Kidney epithelial cell (primary cell): ENCODE results near the gene SPDYC. TPM values are rescaled to one million over a fixed set of nuclear protein-coding genes. Genes with fewer than 3 reads are reported as not detected.

ENCODE experiments used
- DNase-seq: peaks from one replicate; pipeline ENCODE4 v3.0.0-alpha.2; 2010; ENCODE audit warnings: low read depth
- H3K27me3 ChIP-seq: 2 replicates; pipeline ENCODE4 v1.6.0; 2011; ENCODE audit warnings: low read length; ENCODE audit not compliant: control insufficient read depth, insufficient read depth
- H3K36me3 ChIP-seq: 2 replicates; pipeline ENCODE4 v1.5.1; 2011; ENCODE audit warnings: low read length; ENCODE audit not compliant: control insufficient read depth, insufficient read depth
- H3K4me3 ChIP-seq: 2 replicates; pipeline ENCODE4 v1.5.1; 2011; ENCODE audit warnings: low read depth, mild to moderate bottlenecking, control low read depth, low read length
- CTCF ChIP-seq: IDR thresholded peaks from 2 replicates; pipeline ENCODE4 v1.5.1; 2011; ENCODE audit warnings: mild to moderate bottlenecking, moderate library complexity, low read length, control low read depth, inconsistent platforms; ENCODE audit not compliant: insufficient read depth, poor library complexity, severe bottlenecking
- total RNA-seq: library from RNA; depleted of rRNA; stranded (reverse); fragments of >200 nt; gene quantifications from 2 replicates; pipeline ENCODE4 v1.2.3, GENCODE V29; 2015

Gene SPDYC
- total RNA-seq, 1 donor from 2014 or later = not detected

DNA sequence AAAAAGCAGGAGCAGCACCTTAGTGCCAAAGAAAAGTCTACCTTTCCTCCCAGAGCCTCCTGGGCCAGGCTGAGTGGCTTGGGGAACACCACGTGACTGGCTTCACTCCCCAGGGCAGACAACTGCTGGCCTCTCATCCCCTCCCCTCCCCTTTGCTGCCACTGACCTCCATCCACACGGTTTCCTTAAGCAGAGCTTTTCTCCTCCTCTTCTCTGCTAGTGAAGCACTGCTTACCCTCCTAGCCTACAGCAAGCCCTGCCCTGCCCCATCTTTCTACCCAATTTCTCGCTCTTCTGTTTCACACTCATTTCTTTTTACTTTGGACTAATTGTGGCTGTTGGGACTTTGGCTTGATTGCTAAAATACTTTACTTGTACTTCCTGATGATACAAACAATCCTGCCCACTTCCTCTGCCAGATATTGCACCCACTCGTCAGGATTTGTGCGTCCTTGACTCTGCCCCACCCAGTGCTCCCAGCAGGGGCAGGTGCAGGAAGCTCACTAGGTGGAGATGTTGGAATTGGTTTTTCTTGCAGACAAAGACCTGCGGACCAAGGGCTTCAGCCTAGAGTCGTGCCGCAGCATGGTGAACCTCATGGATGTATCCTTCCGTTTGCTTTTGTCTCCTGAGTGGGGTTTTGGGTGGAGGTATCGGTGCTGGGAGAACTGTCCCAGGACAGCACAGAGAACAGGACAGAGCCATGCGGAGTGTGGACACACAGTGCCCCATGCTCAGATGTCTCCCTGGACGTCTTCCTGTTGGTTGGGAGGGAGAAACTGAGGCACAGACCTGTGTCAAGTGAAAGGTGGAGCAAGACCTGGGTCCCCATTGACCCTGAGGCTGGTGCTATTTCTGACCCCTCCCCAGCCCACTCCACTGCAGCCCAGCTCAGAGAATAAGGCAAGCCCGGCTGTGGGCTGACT lies 39.0 kb downstream of the SPDYC start:
- no peak for TF ChIP-seq CTCF
- H3K4me3 ChIP-seq = no peak overlapping the region
- H3K27me3 ChIP-seq = no peaks in the 10 kb centered on the region
- peaks cover 11% of the 10 kb centered on the region for H3K36me3 ChIP-seq
- no peak for DNase-seq

GRCh38 chr11:65209711-65210360 lies 39.8 kb downstream of the SPDYC start:
- Histone ChIP-seq H3K36me3 (peaks cover 10% of the 10 kb centered on the region), H3K27me3 (no peaks in the 10 kb centered on the region)
- TF ChIP-seq CTCF = no peak

GRCh38 chr11:65210361-65210731 lies 40.3 kb downstream of the SPDYC start:
- DNase-seq = no peak
- Histone ChIP-seq H3K36me3 (peaks cover 9% of the 10 kb centered on the region), H3K27me3 (no peaks in the 10 kb centered on the region), H3K4me3 (no peak overlapping the region)
- TF ChIP-seq CTCF = no peak

More at GRCh38 chr11:65209711-65210360, 39.8 kb downstream of the SPDYC start:
- no peak for DNase-seq
- no peak overlapping the region for H3K4me3 ChIP-seq

- DNase-seq = no peak
- no peak for TF ChIP-seq CTCF
- Histone ChIP-seq H3K27me3 (no peaks in the 10 kb centered on the region), H3K4me3 (no peak overlapping the region), H3K36me3 (peaks cover 8% of the 10 kb centered on the region)
Measured at GRCh38 chr11:65210748-65211147, 40.7 kb downstream of the SPDYC start.

DNA sequence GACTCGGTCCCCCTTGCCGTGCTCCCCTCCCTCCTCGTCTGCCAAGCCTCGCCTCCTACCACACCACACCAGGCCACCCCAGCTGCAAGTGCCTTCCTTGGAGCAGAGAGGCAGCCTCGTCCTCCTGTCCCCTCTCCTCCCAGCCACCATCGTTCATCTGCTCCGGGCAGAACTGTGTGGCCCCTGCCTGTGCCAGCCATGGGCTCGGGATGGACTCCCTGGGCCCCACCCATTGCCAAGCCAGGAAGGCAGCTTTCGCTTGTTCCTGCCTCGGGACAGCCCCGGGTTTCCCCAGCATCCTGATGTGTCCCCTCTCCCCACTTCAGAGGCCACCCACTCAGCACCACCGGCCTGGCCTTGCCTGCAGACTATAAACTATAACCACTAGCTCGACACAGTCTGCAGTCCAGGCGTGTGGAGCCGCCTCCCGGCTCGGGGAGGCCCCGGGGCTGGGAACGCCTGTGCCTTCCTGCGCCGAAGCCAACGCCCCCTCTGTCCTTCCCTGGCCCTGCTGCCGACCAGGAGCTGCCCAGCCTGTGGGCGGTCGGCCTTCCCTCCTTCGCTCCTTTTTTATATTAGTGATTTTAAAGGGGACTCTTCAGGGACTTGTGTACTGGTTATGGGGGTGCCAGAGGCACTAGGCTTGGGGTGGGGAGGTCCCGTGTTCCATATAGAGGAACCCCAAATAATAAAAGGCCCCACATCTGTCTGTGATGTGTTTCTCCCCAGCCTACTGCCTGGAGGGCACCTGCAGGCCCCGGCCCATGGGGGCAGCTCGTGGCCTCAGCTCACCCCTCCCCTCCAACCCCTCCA lies 41.5 kb downstream of the SPDYC start:
- TF ChIP-seq CTCF = no peak
- Histone ChIP-seq H3K4me3 (no peak overlapping the region), H3K27me3 (no peaks in the 10 kb centered on the region), H3K36me3 (peaks cover 8% of the 10 kb centered on the region)
- DNase-seq = no peak
